Stimulated activated CD4-positive, alpha-beta T cell treated with anti-CD3 and anti-CD28 coated beads, TNF-alpha, amount 100 ng/mL, for 48 hours (primary cell): Measurements from ENCODE around the gene CGB1.
A peak's percentile ranks its signal among the peaks of the same experiment; 100 is the strongest.
"Not testable (repeated sequence)": the region's sequence is repeated elsewhere in the genome, so short reads cannot be mapped to it uniquely, and the experiment has no call there.

Experiments
- DNase-seq, 3 donors: peaks; one replicate each; pipeline ENCODE4 v3.0.0-alpha.2; 2020; ENCODE audit warnings: low read depth in 3 of 3

CGB1 gene

DNA sequence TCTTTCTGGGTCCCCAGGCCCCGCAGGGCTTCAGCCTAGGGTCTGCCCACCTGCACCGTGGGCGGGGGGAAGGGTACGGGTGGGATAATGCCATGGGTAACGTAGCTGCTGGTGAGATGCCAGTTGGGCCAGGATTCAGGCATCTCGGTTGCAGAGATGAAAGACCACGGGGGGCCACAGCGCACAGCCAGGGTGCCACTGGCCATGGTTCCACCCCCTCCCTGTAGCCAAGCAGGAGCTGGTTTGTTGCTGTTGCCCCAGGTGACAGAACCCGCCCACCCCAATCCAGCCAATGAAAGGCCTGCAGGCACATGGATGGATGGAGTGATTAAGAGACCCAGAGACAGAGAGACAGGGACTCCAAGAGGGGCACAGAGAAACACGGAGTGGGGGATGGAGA is 21.9 kb upstream of the CGB1 start:
- peak in 1 of 3 donors; percentile 27 for DNase-seq

DNA sequence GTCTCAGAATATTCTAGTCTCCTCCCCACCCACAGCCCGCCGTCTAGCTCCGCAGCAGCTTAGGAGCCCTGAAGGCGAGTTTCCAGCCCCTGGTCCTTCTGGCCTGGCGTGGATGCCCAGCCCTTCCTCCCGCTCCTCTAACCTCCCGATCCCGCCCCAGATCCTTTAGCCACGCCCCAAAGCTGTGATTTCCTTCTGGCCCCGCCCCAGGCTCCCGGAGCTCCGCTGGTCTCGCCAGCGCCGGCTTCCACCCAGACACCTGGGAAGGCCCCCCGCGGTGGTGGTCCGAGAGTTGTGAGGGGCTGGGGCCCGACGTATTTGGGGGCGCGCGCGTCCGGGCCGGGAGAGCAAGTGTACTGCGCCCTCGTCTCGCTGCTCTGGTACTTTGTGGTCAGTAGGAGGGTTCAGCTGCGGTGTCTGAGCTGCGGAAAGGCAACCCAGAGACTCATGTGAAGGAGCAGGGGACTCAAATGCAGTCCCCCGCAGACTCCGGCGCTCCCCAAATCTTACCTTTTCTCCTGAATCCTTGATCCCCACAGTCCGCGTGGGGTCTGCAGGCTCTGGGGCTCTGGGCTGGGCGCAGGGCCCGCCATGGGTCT is 21.0 kb upstream of the CGB1 start, which contains the start of gene CGB7:
TSS of gene CGB7 (minus strand) at position 114 of the 599 bp plus-strand sequence. CDS start 2,374 bp downstream, outside the sequence.
- DNase-seq: peak in 2 of 3 donors; percentile 33 to 36

DNA sequence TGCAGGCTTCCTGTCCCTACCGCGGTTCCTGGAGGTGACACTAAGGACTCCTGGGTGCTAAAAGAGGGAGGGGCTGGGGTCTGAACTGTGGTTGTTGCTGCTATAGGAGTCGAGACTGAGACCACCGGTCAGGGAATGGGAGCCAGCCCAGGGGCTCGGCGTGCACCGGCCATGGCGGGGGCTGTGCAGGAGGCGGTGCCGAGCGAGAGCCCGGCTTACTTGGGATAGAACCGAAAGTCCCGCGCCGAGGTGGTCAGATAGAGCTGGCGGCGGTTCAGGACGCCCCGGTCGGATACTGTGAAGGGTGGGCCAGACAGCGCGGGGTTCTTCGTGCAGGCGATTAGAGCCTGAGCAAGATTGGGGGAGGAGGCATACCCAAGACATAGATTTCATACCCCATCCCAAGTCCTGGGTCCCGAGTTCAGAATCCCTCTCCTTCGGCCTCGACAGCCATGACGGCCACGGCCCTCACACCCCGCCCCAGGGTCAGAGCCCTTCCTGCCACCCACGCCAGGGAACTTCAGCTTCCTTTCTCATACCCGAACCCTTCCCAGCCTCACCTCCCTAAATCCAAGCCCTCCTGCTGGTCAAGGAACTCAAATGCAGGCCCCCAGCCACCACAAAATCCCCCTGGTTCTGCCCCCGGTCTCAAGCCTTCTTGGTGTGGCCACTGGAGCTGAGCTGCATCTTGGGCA is 20.4 kb upstream of the CGB1 start:
- not testable (repeated sequence) for DNase-seq

GRCh38 chr19:49056101-49056901 is 19.6 kb upstream of the CGB1 start:
- peak in 2 of 3 donors; percentile 19 to 28 for DNase-seq

DNA sequence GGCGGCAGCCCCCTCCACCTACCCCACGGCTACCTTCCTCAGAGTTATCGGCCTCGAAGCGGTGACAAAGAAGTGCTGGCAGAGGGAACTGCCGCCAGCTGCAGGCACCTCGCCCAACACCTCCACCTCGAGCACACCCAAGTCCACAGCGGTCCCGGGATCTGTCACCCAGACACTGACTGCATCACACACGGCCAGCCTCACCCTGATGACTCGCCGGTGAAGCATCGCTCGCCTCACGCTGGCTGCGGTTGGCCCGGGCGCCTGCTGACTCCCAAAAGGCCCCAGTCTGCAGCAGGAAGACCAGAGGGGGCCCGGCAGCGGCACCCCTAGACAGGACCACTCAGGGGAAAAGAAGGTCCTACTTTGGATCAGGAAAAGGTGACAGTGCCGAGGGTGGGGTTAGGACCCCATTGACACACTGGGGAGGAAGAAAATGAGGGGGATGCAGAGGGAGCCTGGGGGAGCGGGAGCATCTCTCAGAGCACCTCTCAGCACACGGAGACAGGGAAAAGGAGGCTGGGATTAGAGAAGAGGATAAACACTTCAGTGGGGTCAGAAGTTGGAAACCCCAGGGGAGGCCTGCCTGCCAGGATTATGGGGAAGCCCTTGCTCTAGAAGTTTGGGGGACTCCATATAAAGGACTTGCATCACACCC is 13.8 kb upstream of the CGB1 start:
- not testable (repeated sequence) for DNase-seq

- DNase-seq: not testable (repeated sequence)
Measured at GRCh38 chr19:49049834-49050233, 13.1 kb upstream of the CGB1 start.

GRCh38 chr19:49049011-49049410 is 12.3 kb upstream of the CGB1 start, which contains the start of gene CGB8:
TSS of gene CGB8 (minus strand) at chr19:49049111. CDS start at chr19:49048739, 372 bp downstream.
- DNase-seq: not testable (repeated sequence)

DNA sequence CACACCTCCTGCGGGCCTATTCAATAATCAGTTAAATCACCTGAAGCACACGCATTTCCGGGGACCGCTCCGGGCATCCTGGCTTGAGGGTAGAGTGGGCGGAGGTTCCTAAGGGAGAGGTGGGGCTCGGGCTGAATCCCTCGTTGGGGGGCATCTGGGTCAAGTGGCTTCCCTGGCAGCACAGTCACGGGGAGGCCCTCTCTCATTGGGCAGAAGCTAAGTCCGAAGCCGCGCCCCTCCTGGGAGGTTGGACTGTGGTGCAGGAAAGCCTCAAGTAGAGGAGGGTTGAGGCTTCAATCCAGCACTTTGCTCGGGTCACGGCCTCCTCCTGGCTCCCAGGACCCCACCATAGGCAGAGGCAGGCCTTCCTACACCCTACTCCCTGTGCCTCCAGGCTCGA is 6.9 kb upstream of the CGB1 start, which contains the start of gene CGB5:
TSS of gene CGB5 (plus strand) at position 301 of the 400 bp plus-strand sequence. CDS start 362 bp downstream, outside the sequence.
- DNase-seq: not testable (repeated sequence)

- DNase-seq: not testable (repeated sequence)
Measured at GRCh38 chr19:49042666-49043065, 6.0 kb upstream of the CGB1 start.

- no peak for DNase-seq
Measured at GRCh38 chr19:49042177-49042576, 5.5 kb upstream of the CGB1 start.

GRCh38 chr19:49039736-49040135 is 3.0 kb upstream of the CGB1 start:
- DNase-seq: not testable (repeated sequence)

- DNase-seq: not testable (repeated sequence)
Measured at GRCh38 chr19:49038557-49039276, 2.0 kb upstream of the CGB1 start.

- DNase-seq: not testable (repeated sequence)
Measured at GRCh38 chr19:49038111-49038510, 1.4 kb upstream of the CGB1 start.

GRCh38 chr19:49031642-49032301 is 4.9 kb downstream of the CGB1 start, which contains the start of gene CGB2:
TSS of gene CGB2 (plus strand) at chr19:49031890. CDS start at chr19:49032096, 206 bp downstream.
- peak; percentile 53 to 82 (median 72) for DNase-seq

- DNase-seq: not testable (repeated sequence)
Measured at GRCh38 chr19:49030323-49030722, 6.4 kb downstream of the CGB1 start.

DNA sequence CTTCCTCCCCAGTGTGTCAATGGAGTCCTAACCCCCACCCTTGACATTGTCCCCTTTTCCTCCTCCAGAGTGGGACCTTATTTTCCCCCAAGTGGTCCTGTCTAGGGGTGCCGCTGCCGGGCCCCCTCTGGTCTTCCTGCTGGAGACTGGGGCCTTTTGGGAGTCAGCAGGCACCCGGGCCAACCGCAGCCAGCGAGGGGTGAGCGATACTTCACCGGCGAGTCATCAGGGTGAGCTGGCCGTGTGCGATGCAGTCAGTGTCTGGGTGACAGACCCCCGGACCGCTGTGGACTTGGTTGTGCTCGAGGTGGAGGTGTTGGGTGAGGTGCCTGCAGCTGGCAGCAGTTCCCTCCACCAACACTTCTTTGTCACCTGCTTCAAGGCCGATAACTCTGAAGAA is 6.9 kb downstream of the CGB1 start:
- DNase-seq: not testable (repeated sequence)

DNA sequence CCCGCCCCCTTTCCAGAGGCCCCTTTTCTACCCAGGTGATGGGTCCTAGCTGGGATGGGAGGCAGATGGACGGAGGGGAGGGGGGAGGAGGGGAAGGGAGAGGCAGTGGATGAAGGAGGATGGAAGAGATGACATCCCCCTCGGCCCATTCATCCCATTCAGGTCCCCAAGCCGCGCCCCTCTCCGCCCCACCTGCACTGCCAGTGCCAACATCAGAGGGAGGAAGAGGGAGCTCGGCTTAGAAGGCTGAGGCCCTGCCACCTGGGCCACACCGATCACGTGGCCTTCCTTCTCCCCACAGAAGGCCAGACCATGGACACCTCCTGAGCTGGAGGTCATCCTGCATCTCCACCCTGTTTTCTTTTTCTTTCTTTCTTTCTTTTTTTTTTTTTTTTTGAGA is 8.0 kb downstream of the CGB1 start:
- not testable (repeated sequence) for DNase-seq

DNA sequence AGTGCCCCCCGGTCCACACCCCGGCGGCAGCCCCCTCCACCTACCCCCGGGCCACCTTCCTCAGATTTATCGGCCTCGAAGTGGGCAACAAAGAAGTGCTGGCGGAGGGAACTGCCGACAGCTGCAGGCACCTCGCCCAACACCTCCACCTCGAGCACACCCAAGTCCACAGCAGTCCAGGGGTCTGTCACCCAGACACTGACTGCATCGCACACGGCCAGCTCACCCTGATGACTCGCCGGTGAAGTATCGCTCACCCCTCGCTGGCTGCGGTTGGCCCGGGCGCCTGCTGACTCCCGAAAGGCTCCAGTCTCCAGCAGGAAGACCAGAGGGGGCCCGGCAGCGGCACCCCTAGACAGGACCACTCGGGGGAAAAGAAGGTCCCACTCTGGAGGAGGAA is 11.1 kb downstream of the CGB1 start:
- DNase-seq: not testable (repeated sequence)

DNA sequence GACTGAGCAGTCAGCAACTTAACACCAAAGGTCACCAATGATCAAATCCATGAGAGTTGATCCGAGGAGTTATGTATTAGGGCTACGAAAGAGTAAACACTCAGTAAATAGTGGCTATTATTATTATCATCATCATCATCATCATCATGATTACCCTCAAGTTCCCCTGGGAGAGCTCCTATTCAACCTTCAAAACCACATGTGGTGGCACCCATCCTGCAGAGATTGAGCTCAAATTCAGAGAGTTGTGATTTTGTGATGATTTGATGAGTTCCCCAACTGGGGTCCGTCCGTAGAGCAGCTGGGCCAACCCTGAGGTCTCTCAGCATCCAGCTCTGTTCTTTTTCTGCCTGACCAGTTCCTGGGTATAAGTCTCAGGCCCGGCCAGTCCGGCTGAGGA is 11.6 kb downstream of the CGB1 start:
- not testable (repeated sequence) for DNase-seq

- DNase-seq: not testable (repeated sequence)
Measured at GRCh38 chr19:49024233-49024632, 12.5 kb downstream of the CGB1 start, which contains the start of gene CGB3. TSS of gene CGB3 (minus strand) at chr19:49024333. CDS start at chr19:49023971, 362 bp downstream.
